ENCODE measurements around the gene GATM.
A peak's percentile ranks its signal among the peaks of the same experiment; 100 is the strongest.

The GATM gene, protein sequence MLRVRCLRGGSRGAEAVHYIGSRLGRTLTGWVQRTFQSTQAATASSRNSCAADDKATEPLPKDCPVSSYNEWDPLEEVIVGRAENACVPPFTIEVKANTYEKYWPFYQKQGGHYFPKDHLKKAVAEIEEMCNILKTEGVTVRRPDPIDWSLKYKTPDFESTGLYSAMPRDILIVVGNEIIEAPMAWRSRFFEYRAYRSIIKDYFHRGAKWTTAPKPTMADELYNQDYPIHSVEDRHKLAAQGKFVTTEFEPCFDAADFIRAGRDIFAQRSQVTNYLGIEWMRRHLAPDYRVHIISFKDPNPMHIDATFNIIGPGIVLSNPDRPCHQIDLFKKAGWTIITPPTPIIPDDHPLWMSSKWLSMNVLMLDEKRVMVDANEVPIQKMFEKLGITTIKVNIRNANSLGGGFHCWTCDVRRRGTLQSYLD

DNA sequence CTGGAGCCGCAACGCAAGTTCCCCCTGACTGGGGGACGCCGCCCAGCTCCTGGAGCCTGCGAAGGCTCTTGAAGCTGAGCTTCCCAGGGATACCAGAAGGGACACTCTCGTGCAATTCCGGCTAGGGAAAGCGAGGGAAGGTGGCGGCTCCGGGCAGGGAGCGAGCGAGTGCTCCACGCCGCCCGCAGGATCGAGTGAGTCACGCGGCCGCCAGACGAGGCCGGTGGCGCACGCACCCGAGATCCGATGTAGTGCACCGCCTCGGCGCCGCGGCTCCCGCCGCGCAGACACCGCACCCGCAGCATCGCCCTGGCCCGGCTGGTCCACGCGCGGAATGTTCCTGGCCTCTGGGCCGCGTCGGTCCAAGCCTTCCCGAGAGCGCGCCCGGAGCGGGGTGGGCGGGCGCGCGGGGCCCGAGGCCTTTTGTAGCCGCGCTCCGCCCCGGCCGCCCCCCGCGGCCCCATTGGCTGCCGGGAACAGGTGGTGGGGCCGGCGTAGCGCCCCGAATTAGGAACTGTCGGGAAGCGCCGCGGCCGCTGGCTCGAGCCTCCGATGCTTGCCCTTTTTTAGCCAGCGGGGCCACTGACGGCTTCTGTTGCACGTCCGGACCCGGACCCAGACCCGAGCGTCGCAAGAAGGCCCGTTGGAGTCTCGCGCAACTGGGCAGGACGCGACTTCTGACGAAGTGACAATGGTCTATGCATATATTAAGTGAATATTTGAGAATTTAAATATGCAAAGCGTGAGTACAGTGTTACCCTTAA, at the start of gene GATM:
GATM (minus strand) TSS at position 396 of the 764 bp plus-strand sequence; CDS start at position 305, 91 bp downstream.
- no peaks in the 10 kb centered on the region for H3K27me3 Mint-ChIP-seq
- H3K9me3 Mint-ChIP-seq, result no peaks in the 10 kb centered on the region
- DNase-seq (ENCODE audit: low spot score in 2 of 2) (peak; percentile 38 to 58), ATAC-seq (ENCODE audit: low read depth) (peak; percentile 83)
- peaks cover 17% of the 10 kb centered on the region for H3K36me3 Mint-ChIP-seq
- H3K4me1 Mint-ChIP-seq, result peaks cover 25% of the 10 kb centered on the region
- H3K4me3 Mint-ChIP-seq, result peak within 1 kb of the TSS; percentile 93
- H3K27ac Mint-ChIP-seq, result peak within 1 kb of the TSS; percentile 93

GRCh38 chr15:45427085-45427484, 48.7 kb upstream of the GATM start:
- Mint-ChIP-seq H3K27ac (no peak overlapping the region), H3K4me3 (no peak overlapping the region), H3K9me3 (no peaks in the 10 kb centered on the region), H3K27me3 (no peaks in the 10 kb centered on the region), H3K4me1 (no peaks in the 10 kb centered on the region), H3K36me3 (peaks cover 5% of the 10 kb centered on the region)
- no peak for ATAC-seq (ENCODE audit: low read depth)
- no peak for DNase-seq (ENCODE audit: low spot score in 2 of 2)

DNA sequence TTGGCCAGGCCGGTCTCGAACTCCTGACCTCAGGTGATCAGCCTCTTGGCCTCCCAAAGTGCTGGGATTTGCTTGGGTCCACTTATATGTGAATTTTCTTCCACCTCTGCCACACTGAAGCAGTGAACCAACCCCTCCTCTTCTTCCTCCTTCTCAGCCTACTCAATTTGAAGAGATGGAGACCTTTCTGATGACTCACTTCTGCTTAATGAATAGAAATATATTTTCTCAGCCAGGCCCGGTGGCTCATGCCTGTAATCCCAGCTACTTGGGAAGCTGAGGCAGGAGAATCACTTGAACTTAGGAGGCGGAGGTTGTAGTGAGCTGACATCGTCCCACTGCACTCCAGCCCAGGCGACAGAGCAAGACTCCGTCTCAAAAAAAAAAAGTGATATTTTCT, 46.8 kb upstream of the GATM start:
- ATAC-seq (ENCODE audit: low read depth), result no peak
- Mint-ChIP-seq H3K27ac (peak overlapping the region; percentile 13), H3K4me3 (no peak overlapping the region), H3K36me3 (peaks cover 8% of the 10 kb centered on the region), H3K9me3 (no peaks in the 10 kb centered on the region), H3K27me3 (no peaks in the 10 kb centered on the region), H3K4me1 (no peaks in the 10 kb centered on the region)
- DNase-seq (ENCODE audit: low spot score in 2 of 2), result no peak

DNA sequence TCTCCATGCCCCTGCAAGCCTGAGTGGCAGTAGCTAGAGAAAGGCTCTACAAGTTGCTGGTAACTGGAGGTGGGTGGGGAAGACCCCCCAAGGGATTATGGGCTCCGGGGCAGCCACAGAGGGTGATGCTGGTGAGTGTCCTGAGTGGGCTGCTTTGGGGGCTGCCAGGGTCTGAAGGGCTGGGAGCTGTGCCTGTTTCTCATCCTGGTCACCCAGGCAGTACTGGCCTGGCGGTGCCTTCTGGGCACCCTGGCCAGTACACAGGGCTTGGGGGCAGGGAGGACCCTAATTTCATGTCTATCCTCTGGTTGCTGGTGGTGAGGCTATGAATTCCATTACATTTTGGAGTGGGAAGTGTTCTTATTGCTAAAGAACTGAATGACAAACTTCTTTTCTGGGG, 46.1 kb upstream of the GATM start:
- ATAC-seq (ENCODE audit: low read depth) (no peak), DNase-seq (ENCODE audit: low spot score in 2 of 2) (no peak)
- H3K36me3 Mint-ChIP-seq, result peaks cover 9% of the 10 kb centered on the region
- no peaks in the 10 kb centered on the region for H3K4me1 Mint-ChIP-seq
- no peaks in the 10 kb centered on the region for H3K27me3 Mint-ChIP-seq
- H3K27ac Mint-ChIP-seq, result no peak overlapping the region
- H3K9me3 Mint-ChIP-seq, result no peaks in the 10 kb centered on the region
- no peak overlapping the region for H3K4me3 Mint-ChIP-seq

DNA sequence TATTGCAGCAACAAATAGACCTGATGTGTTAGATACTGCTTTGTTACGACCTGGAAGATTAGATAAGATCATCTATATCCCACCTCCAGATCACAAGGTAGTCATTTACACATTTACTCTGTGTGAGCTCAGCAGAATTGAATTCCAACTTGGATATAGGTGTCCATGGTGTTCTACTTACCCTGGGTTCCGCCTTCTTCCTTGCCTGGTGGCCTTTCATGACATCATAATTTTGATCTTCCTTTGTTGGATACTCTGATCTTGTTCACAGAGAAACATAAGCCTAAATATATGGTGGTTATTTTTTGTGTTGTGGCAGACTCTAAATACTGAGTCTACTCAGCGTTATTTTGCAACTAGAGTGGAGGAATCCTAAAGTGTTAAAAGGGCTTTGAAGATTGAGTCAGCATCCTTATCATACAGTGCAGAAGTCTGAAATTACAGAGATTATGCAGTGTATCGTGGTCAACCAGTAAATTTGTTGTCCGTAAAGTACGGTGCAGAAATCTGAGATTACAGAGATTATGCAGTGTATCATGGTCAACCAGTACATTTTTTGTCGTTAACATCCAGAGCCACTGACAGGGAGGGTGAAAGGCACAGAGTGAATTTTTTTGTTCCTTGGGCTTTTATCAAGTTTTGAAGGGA, 39.1 kb upstream of the GATM start:
- DNase-seq (ENCODE audit: low spot score in 2 of 2), result no peak
- Mint-ChIP-seq H3K27me3 (no peaks in the 10 kb centered on the region), H3K4me1 (peaks cover 13% of the 10 kb centered on the region), H3K4me3 (no peak overlapping the region), H3K27ac (no peak overlapping the region), H3K36me3 (peaks cover 42% of the 10 kb centered on the region), H3K9me3 (no peaks in the 10 kb centered on the region)
- no peak for ATAC-seq (ENCODE audit: low read depth)

- H3K9me3 Mint-ChIP-seq, result no peaks in the 10 kb centered on the region
- peak overlapping the region; percentile 78 for H3K27ac Mint-ChIP-seq
- no peak overlapping the region for H3K4me3 Mint-ChIP-seq
- ATAC-seq (ENCODE audit: low read depth) (no peak), DNase-seq (ENCODE audit: low spot score in 2 of 2) (no peak)
- H3K36me3 Mint-ChIP-seq, result peaks cover 43% of the 10 kb centered on the region
- peaks cover 13% of the 10 kb centered on the region for H3K4me1 Mint-ChIP-seq
- H3K27me3 Mint-ChIP-seq, result no peaks in the 10 kb centered on the region
These were observed 36.0 kb upstream of the GATM start for GRCh38 chr15:45414215-45414885.

DNA sequence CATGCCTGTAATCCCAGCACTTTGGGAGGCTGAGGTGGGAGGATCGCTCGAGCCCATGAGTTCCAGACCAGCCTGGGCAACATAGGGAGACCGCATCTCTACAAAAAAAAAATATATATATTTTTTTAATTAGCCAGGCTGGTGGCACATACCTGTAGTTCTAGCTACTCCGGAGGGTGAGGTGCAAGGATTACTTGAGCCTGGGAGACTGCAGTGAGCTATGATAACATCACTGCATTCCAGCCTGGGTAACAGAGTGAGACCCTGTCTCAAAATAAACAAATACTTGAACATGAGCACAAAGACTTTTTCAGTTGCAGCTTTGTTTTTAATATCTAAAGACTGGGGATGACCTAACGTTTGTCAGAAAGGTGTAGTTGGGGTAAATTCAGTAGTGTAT, 31.3 kb upstream of the GATM start:
- no peaks in the 10 kb centered on the region for H3K9me3 Mint-ChIP-seq
- no peak overlapping the region for H3K27ac Mint-ChIP-seq
- H3K27me3 Mint-ChIP-seq, result no peaks in the 10 kb centered on the region
- peaks cover 21% of the 10 kb centered on the region for H3K4me1 Mint-ChIP-seq
- no peak for ATAC-seq (ENCODE audit: low read depth)
- H3K4me3 Mint-ChIP-seq, result no peak overlapping the region
- peaks cover 35% of the 10 kb centered on the region for H3K36me3 Mint-ChIP-seq
- DNase-seq (ENCODE audit: low spot score in 2 of 2), result no peak

GRCh38 chr15:45407786-45408185, 29.4 kb upstream of the GATM start:
- Mint-ChIP-seq H3K4me1 (peaks cover 12% of the 10 kb centered on the region), H3K9me3 (no peaks in the 10 kb centered on the region), H3K27ac (no peak overlapping the region), H3K4me3 (no peak overlapping the region), H3K27me3 (no peaks in the 10 kb centered on the region), H3K36me3 (peaks cover 23% of the 10 kb centered on the region)
- DNase-seq (ENCODE audit: low spot score in 2 of 2), result no peak
- ATAC-seq (ENCODE audit: low read depth), result no peak

DNA sequence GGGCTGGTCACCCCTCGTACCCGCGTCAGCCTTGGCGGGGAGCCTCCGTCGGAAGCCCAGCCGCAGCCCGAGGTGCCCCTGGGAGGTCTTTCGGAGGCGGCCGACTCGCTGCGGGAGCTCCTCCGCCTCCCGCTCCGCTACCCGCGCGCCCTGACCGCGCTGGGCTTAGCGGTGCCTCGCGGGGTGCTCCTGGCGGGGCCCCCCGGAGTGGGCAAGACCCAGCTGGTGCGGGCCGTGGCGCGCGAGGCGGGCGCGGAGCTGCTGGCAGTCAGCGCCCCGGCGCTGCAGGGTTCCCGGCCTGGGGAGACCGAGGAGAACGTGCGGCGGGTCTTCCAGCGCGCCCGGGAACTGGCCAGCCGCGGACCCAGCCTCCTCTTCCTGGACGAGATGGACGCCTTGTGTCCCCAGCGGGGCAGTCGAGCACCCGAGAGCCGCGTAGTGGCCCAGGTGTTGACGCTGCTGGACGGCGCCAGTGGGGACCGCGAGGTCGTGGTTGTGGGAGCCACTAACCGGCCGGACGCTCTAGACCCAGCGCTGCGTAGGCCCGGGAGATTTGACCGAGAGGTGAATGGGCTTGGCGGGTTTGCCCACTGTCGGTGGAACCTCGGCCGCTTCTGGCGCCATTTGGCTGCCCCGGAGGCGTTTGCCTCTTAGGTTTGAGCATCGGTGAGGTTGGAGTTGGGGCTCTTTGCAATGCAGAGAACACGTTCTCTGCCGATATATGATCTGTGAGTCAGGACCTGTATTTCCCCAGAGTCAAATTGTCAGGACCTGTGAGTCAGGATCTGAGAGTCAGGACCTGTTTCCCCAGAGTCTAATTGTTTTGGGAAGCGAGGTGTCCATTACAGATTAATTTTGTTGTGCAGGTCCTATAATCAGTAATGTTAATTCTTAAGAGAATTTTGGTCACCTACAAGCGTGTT, 24.9 kb upstream of the GATM start:
- ATAC-seq (ENCODE audit: low read depth), result no peak
- no peaks in the 10 kb centered on the region for H3K27me3 Mint-ChIP-seq

DNA sequence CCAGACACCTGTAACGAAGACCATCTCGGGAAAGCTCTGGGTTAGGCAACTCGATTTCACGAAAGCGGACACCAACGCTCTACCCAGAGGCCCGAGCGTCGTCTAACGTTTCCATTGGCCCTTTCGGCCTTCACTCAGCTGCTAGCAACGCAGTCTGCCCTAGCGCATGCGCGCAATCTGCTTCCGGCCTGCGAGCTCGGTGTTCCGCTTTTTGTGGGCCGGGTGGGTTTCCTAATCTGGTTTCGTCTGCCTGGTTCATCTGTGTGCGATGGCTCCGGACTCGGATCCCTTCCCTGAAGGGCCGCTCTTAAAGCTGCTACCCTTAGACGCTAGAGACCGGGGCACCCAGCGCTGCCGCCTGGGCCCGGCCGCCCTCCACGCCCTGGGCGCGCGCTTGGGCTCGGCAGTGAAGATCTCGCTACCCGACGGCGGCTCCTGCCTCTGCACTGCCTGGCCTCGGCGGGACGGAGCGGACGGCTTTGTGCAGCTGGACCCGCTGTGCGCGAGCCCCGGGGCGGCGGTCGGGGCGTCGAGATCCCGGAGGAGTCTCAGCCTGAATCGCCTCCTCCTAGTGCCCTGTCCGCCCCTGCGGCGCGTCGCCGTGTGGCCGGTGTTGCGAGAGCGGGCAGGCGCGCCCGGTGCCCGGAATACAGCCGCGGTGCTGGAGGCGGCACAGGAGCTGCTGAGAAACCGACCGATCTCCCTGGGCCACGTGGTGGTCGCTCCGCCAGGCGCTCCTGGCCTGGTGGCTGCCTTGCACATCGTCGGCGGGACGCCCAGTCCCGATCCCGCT, 24.0 kb upstream of the GATM start:
- H3K9me3 Mint-ChIP-seq, result no peaks in the 10 kb centered on the region

More for the DNA sequence above, 24.9 kb upstream of the GATM start:
- peaks cover 12% of the 10 kb centered on the region for H3K36me3 Mint-ChIP-seq
- H3K9me3 Mint-ChIP-seq, result no peaks in the 10 kb centered on the region
- peak overlapping the region; percentile 95 for H3K4me3 Mint-ChIP-seq
- DNase-seq (ENCODE audit: low spot score in 2 of 2), result peak; percentile 8 to 34
- peaks cover 14% of the 10 kb centered on the region for H3K4me1 Mint-ChIP-seq
- H3K27ac Mint-ChIP-seq, result peak overlapping the region; percentile 94

GRCh38 chr15:45401665-45402161, 23.4 kb upstream of the GATM start:
- peak overlapping the region; percentile 95 for H3K4me3 Mint-ChIP-seq
- H3K27ac Mint-ChIP-seq, result peak overlapping the region; percentile 94
- no peaks in the 10 kb centered on the region for H3K9me3 Mint-ChIP-seq

More for the DNA sequence above, 24.0 kb upstream of the GATM start:
- H3K4me3 Mint-ChIP-seq, result peak overlapping the region; percentile 95
- ATAC-seq (ENCODE audit: low read depth) (peak; percentile 90), DNase-seq (ENCODE audit: low spot score in 2 of 2) (peak; percentile 83 to 94)
- H3K36me3 Mint-ChIP-seq, result peaks cover 10% of the 10 kb centered on the region
- H3K27me3 Mint-ChIP-seq, result no peaks in the 10 kb centered on the region
- peak overlapping the region; percentile 94 for H3K27ac Mint-ChIP-seq
- H3K4me1 Mint-ChIP-seq, result peaks cover 14% of the 10 kb centered on the region

More at GRCh38 chr15:45401665-45402161, 23.4 kb upstream of the GATM start:
- H3K36me3 Mint-ChIP-seq, result peaks cover 7% of the 10 kb centered on the region
- DNase-seq (ENCODE audit: low spot score in 2 of 2) (no peak), ATAC-seq (ENCODE audit: low read depth) (peak; percentile 1)
- no peaks in the 10 kb centered on the region for H3K27me3 Mint-ChIP-seq
- peaks cover 11% of the 10 kb centered on the region for H3K4me1 Mint-ChIP-seq

All from memory B cell (primary cell).